SJCRH30 (cell line): ENCODE results near the gene HPN. TPM values are rescaled to one million over a fixed set of nuclear protein-coding genes. Genes with fewer than 3 reads are reported as not detected.
"Not testable (repeated sequence)": the region's sequence is repeated elsewhere in the genome, so short reads cannot be mapped to it uniquely, and the experiment has no call there.

ENCODE experiments used
- DNase-seq, 2 experiments: peaks; one replicate each; pipeline ENCODE4 v3.0.0-alpha.2; 2015 to 2020
- H3K27ac ChIP-seq: fragments of 250-450 bp; sonication (Bioruptor Pico); 2 replicates; pipeline ENCODE4 v1.5.1; 2020; ENCODE audit warnings: mild to moderate bottlenecking, moderate library complexity
- H3K27me3 ChIP-seq: fragments of 250-450 bp; sonication (Bioruptor Pico); 2 replicates; pipeline ENCODE4 v1.5.1; 2020; ENCODE audit warnings: mild to moderate bottlenecking, moderate library complexity
- H3K36me3 ChIP-seq: fragments of 250-450 bp; sonication (Bioruptor Pico); 2 replicates; pipeline ENCODE4 v1.5.1; 2020; ENCODE audit warnings: mild to moderate bottlenecking, moderate library complexity
- H3K4me1 ChIP-seq: fragments of 250-450 bp; sonication (Bioruptor Pico); 2 replicates; pipeline ENCODE4 v1.5.1; 2020; ENCODE audit warnings: mild to moderate bottlenecking, moderate library complexity
- H3K4me3 ChIP-seq: fragments of 250-450 bp; sonication (Bioruptor Pico); 2 replicates; pipeline ENCODE4 v1.5.1; 2020; ENCODE audit warnings: mild to moderate bottlenecking, moderate library complexity
- H3K9me3 ChIP-seq: fragments of 250-450 bp; sonication (Bioruptor Pico); replicated peaks from 2 replicates; pipeline ENCODE4 v1.5.1; 2020; ENCODE audit warnings: mild to moderate bottlenecking, moderate library complexity
- total RNA-seq: library from RNA; depleted of rRNA; stranded (reverse); fragments of >200 nt; shearing (Covaris generic); gene quantifications from 2 replicates; pipeline ENCODE4 v1.2.3, GENCODE V29; 2014

The HPN gene
- total RNA-seq, 1 experiment from 2014 or later, result not detected

DNA sequence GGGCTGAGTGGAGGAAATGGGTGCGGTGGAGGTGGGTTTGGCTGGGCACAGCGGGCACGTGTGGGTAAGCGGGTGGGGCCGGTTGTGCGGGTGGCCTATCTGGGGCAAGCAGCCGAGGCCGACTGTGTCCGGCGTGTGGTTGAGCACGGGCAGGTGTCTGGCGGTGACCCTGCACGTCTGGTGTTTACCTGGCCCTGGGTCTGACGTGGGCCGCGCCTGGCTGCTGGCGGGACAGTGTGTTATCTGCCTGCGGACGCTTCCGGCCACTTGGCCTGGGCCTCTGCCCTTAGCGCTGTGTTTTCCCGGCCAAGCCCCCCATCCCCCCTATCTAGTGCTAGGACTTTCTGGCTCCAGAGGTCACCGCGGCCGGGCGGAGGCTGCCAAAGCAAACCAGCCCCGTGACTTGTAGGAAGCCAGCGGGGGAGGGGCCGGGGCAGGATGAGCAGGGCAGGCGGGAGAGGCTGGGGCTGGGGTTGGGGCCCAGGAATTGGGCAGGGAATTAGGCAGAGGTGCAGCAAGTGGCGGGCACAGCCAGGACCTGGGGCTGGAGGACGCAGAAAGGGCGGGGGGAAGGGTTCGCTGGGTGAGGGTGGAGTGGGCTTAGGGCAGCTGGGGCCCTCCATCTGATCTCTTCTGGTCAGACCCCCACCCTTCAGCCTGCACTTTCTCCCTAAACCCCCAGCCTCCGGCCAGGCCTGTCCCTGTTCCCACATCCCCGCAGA is 534 bp upstream of the HPN start:
- Histone ChIP-seq H3K4me1 (no peaks in the 10 kb centered on the region), H3K4me3 (no peak overlapping the region), H3K27me3 (no peaks in the 10 kb centered on the region), H3K36me3 (no peaks in the 10 kb centered on the region), H3K9me3 (no peaks in the 10 kb centered on the region), H3K27ac (no peak overlapping the region)
- DNase-seq, result no peak

GRCh38 chr19:35042056-35042730 is 672 bp downstream of the HPN start:
- Histone ChIP-seq H3K4me1 (no peaks in the 10 kb centered on the region), H3K9me3 (no peaks in the 10 kb centered on the region), H3K4me3 (no peak overlapping the region), H3K27ac (no peak overlapping the region), H3K27me3 (no peaks in the 10 kb centered on the region), H3K36me3 (no peaks in the 10 kb centered on the region)
- DNase-seq, result no peak

DNA sequence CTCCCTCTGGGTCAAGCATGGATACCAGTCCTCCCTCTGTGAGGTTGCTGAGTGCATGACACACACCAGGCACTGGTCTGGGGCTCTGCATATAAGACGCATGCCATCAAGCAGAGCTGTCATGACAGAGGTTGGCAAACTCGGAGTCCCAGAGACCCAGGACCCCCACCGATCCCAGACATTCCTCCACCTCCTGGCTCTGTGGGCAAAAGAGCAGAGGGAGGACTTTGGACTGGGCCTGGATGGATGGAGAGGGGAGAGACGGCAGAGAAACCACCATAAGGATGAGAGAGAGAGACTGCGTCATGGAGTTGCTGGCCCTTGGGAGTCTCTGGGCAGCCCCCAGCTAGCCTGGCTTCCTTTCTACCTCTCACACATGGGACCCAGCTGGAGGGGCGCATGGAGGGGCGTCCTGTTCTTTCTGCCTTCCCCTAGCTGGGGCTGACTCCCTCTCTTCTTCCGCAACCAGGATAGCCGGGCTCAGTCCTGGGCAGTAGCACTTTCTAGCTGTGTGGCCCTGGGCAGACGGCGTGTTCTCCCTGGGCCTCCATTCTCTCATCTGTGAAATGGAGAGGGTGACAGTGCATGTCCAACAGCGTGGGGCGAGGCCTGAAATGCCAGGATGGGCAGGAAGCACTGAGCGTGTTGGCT is 1.6 kb downstream of the HPN start:
- Histone ChIP-seq H3K4me3 (no peak overlapping the region), H3K4me1 (no peaks in the 10 kb centered on the region), H3K27me3 (no peaks in the 10 kb centered on the region), H3K9me3 (no peaks in the 10 kb centered on the region), H3K36me3 (no peaks in the 10 kb centered on the region), H3K27ac (no peak overlapping the region)
- no peak for DNase-seq

GRCh38 chr19:35043906-35044305 is 2.4 kb downstream of the HPN start:
- 0 out of 2 replicates have a peak, but pooled peaks cover 3% of the 10 kb centered on the region for H3K27me3 ChIP-seq
- peak in 1 of 2 experiments; percentile 17 for DNase-seq
- H3K4me3 ChIP-seq, result no peak overlapping the region
- no peaks in the 10 kb centered on the region for H3K36me3 ChIP-seq
- H3K9me3 ChIP-seq, result no peaks in the 10 kb centered on the region
- no peaks in the 10 kb centered on the region for H3K4me1 ChIP-seq
- no peak overlapping the region for H3K27ac ChIP-seq

DNA sequence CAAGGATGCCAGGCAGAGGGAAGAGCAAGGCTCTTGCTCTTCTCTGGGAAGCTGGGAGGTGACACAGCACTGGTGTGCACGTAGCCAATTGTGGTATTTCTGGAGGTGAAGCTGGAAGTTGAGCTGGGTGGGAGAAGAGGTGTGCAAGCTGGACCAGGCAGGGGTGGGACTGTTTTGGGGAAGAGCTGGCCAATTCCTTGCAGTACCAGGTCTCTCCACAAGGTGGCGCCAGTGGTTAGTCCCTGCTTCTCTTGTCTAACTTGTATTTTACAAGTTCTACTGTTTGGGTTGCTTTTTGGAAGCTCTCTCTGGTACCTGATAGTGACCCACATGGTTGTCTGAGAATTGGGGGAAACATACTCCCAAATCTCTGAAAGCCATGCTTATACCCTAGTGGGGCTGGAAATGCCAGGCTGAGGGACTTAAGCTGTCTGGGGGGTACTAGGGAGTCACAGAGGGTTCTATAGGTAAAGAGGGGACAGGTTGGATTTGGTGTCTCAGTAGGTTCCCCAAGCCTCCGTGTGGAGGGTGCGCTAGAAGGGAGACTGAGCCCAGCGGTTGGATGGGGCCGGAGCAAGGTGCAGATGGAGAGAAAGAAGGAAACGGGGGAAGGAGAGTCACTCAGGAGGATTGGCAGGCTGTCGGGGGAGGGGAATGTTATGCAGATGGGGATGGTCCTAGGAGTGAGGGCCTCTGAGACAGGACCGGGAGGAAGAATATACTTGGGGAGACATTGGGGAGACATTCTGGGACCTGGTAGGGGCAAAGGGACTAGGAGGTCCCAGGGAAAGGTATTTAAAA is 3.0 kb downstream of the HPN start:
- DNase-seq, result peak; percentile 47 to 81
- H3K4me1 ChIP-seq, result no peaks in the 10 kb centered on the region
- 0 out of 2 replicates have a peak, but pooled peaks cover 3% of the 10 kb centered on the region for H3K27me3 ChIP-seq
- H3K4me3 ChIP-seq, result no peak overlapping the region
- no peaks in the 10 kb centered on the region for H3K36me3 ChIP-seq
- no peak overlapping the region for H3K27ac ChIP-seq
- no peaks in the 10 kb centered on the region for H3K9me3 ChIP-seq

- Histone ChIP-seq H3K4me3 (no peak overlapping the region), H3K9me3 (no peaks in the 10 kb centered on the region), H3K36me3 (no peaks in the 10 kb centered on the region), H3K27me3 (0 out of 2 replicates have a peak, but pooled peaks cover 3% of the 10 kb centered on the region), H3K27ac (no peak overlapping the region), H3K4me1 (no peaks in the 10 kb centered on the region)
- DNase-seq, result no peak
Measured at GRCh38 chr19:35045667-35046300, 4.3 kb downstream of the HPN start.

DNA sequence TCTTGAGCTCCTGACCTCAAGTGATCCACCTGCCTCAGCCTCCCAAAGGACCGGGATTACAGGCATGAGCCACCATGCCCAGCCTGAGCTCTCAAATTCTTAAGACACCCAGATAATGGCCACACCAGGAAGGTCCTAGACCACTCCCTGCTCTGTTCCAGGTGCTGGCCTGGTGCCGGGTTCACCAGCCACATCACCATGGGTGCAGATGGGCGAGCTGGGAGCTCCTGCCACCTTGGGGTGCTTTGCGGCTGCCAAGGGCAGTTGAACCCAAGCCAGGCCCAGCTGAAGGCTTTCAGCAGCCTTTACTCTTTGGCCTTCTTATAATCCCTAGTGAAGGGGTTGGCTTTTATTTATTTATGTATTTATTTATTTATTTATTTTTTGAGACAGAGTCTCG is 4.9 kb downstream of the HPN start:
- H3K9me3 ChIP-seq, result no peaks in the 10 kb centered on the region
- H3K4me1 ChIP-seq, result no peaks in the 10 kb centered on the region
- H3K27ac ChIP-seq, result no peak overlapping the region
- DNase-seq, result no peak
- H3K27me3 ChIP-seq, result 0 out of 2 replicates have a peak, but pooled peaks cover 3% of the 10 kb centered on the region
- no peak overlapping the region for H3K4me3 ChIP-seq
- no peaks in the 10 kb centered on the region for H3K36me3 ChIP-seq

GRCh38 chr19:35048911-35049411 is 7.4 kb downstream of the HPN start:
- Histone ChIP-seq H3K27ac (no peak overlapping the region), H3K36me3 (no peaks in the 10 kb centered on the region), H3K4me3 (no peak overlapping the region), H3K27me3 (0 out of 2 replicates have a peak, but pooled peaks cover 3% of the 10 kb centered on the region), H3K9me3 (no peaks in the 10 kb centered on the region), H3K4me1 (no peaks in the 10 kb centered on the region)
- DNase-seq, result no peak

DNA sequence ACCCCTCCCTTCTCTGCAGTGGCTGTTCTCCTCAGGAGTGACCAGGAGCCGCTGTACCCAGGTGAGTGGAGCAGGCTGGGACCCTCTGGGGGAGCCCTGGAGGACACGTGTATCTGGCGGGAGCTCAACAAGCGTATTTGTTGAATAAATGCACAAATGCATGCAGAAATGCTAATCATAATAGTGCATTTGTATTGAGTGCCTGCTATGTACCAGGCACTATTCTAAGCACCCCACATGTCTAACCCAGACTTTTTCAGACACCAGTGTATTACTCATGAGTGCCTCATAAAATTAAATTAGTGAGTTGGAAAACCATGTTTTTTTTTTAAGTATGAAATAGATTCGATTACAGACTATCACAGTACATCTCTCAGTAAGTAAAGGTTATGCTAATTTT is 7.9 kb downstream of the HPN start:
- DNase-seq, result no peak
- Histone ChIP-seq H3K36me3 (no peaks in the 10 kb centered on the region), H3K9me3 (no peaks in the 10 kb centered on the region), H3K27ac (no peak overlapping the region), H3K4me1 (no peaks in the 10 kb centered on the region), H3K27me3 (0 out of 2 replicates have a peak, but pooled peaks cover 3% of the 10 kb centered on the region), H3K4me3 (no peak overlapping the region)

DNA sequence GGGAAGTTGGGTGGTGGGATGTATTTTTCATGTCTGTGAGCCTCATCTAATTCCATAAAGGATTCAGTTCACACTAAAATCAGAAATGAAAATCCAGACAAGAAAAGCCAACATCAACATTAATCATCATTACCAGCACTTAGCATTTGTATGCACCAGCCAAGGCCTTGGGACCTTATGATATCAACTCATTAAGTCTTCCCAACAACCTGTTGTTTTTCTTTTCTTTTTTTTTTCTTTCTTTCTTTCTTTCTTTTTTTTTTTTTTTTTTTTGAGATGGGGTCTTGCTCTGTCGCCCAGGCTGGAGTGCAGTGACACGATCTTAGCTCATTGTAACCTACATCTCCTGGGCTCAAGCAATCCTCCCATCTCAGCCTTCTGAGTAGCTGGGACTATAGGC is 9.1 kb downstream of the HPN start:
- not testable (repeated sequence) for H3K27me3 ChIP-seq, H3K36me3 ChIP-seq, H3K4me1 ChIP-seq, H3K4me3 ChIP-seq, H3K27ac ChIP-seq, DNase-seq, H3K9me3 ChIP-seq

- not testable (repeated sequence) for H3K4me3 ChIP-seq, H3K36me3 ChIP-seq, H3K9me3 ChIP-seq, H3K27ac ChIP-seq, H3K4me1 ChIP-seq, H3K27me3 ChIP-seq, DNase-seq
Measured at GRCh38 chr19:35051268-35051667, 9.7 kb downstream of the HPN start.

DNA sequence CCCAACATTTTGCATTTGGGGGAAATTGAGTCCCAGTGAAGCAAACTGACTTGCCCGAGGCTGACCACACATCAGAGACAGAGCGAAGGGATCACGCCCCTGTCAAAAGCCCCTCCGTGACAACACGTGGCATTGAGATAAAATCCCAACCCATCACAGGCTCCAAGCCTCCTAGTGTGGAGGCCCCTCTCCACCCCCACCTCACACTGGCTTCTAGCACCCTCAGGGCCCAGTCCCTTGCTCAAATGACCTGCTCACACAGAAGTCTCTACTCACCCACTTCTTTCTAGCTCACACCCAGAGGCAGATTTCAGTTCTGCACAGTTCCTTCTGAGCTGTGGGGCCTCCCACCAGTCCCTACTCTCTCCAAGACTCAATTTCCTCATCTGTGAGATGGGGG is 10.3 kb downstream of the HPN start:
- no peak overlapping the region for H3K4me3 ChIP-seq
- H3K27ac ChIP-seq, result no peak overlapping the region
- H3K36me3 ChIP-seq, result no peaks in the 10 kb centered on the region
- no peak for DNase-seq
- H3K9me3 ChIP-seq, result no peaks in the 10 kb centered on the region
- no peaks in the 10 kb centered on the region for H3K4me1 ChIP-seq
- H3K27me3 ChIP-seq, result 0 out of 2 replicates have a peak, but pooled peaks cover 4% of the 10 kb centered on the region

GRCh38 chr19:35052599-35053190 is 11.2 kb downstream of the HPN start:
- peaks cover 9% of the 10 kb centered on the region; the same call in 1 of the 2 replicates for H3K27me3 ChIP-seq
- no peak overlapping the region for H3K4me3 ChIP-seq
- no peaks in the 10 kb centered on the region for H3K36me3 ChIP-seq
- no peak for DNase-seq
- H3K9me3 ChIP-seq, result no peaks in the 10 kb centered on the region
- H3K27ac ChIP-seq, result no peak overlapping the region
- H3K4me1 ChIP-seq, result no peaks in the 10 kb centered on the region
